Keratinocyte (primary cell): ENCODE measurements around the gene DPPA3. TPM values are rescaled to one million over a fixed set of nuclear protein-coding genes. Genes with fewer than 3 reads are reported as not detected.
"Not testable (repeated sequence)": the region's sequence is repeated elsewhere in the genome, so short reads cannot be mapped to it uniquely, and the experiment has no call there.

Source experiments
- DNase-seq: peaks from one replicate; pipeline ENCODE4 v3.0.0-alpha.2; 2011; ENCODE audit warnings: low read depth, missing footprints, low spot score
- FAIRE-seq: peaks from 2 replicates; lab custom pipeline; 2011; peaks lifted over from hg19 to GRCh38; lab: Jason Lieb, UNC
- H2AFZ ChIP-seq: 2 replicates; pipeline ENCODE4 v1.6.0; 2012; ENCODE audit warnings: low read length, control low read depth, inconsistent platforms; ENCODE audit not compliant: control insufficient read depth
- H3K27ac ChIP-seq: 2 replicates; pipeline ENCODE4 v1.5.1; 2011; ENCODE audit warnings: low read length; ENCODE audit not compliant: control insufficient read depth, insufficient read depth
- H3K27me3 ChIP-seq: 3 replicates; pipeline ENCODE4 v1.6.0; 2011; ENCODE audit warnings: low read length; ENCODE audit not compliant: control insufficient read depth, insufficient read depth; ENCODE audit errors: extremely low read depth
- H3K36me3 ChIP-seq, 2 experiments: 2 replicates in 1 of 2; 3 replicates in 1 of 2; pipeline ENCODE4 v1.5.1; 2011; ENCODE audit warnings: low read length in 2 of 2, mild to moderate bottlenecking in 1 of 2; ENCODE audit not compliant: control insufficient read depth in 2 of 2, insufficient read depth in 2 of 2; ENCODE audit errors: extremely low read depth in 1 of 2
- H3K4me1 ChIP-seq: 3 replicates; pipeline ENCODE4 v1.5.1; 2011; ENCODE audit warnings: low read length; ENCODE audit not compliant: control insufficient read depth, insufficient read depth; ENCODE audit errors: extremely low read depth
- H3K4me2 ChIP-seq: 3 replicates; pipeline ENCODE4 v1.6.0; 2011; ENCODE audit warnings: low read depth, low read length; ENCODE audit not compliant: control insufficient read depth, insufficient read depth; ENCODE audit errors: extremely low read depth
- H3K4me3 ChIP-seq, 3 experiments: fragments of 200-600 bp in 1 of 3; sonication (generic) in 1 of 3; 2 replicates in 2 of 3; 3 replicates in 1 of 3; pipeline ENCODE4 v1.5.1; 2011 to 2016; ENCODE audit warnings: low read length in 3 of 3, mild to moderate bottlenecking in 3 of 3, control low read depth in 2 of 3, inconsistent platforms in 1 of 3, low read depth in 1 of 3, mixed read lengths in 1 of 3, mixed run types in 1 of 3, moderate library complexity in 1 of 3; ENCODE audit not compliant: control insufficient read depth in 2 of 3, insufficient read depth in 2 of 3; ENCODE audit errors: extremely low read depth in 1 of 3
- H3K79me2 ChIP-seq: 2 replicates; pipeline ENCODE4 v1.6.0; 2012; ENCODE audit warnings: low read length; ENCODE audit not compliant: control insufficient read depth, insufficient read depth
- H3K9ac ChIP-seq: 3 replicates; pipeline ENCODE4 v1.6.0; 2011; ENCODE audit warnings: low read length; ENCODE audit not compliant: control insufficient read depth, insufficient read depth; ENCODE audit errors: extremely low read depth
- H3K9me1 ChIP-seq: 3 replicates; pipeline ENCODE4 v1.6.0; 2011; ENCODE audit warnings: low read length; ENCODE audit not compliant: control insufficient read depth, insufficient read depth; ENCODE audit errors: extremely low read depth
- H3K9me3 ChIP-seq: 2 replicates; pipeline ENCODE4 v1.5.1; 2012; ENCODE audit warnings: low read depth, low read length; ENCODE audit not compliant: control insufficient read depth
- H4K20me1 ChIP-seq: 3 replicates; pipeline ENCODE4 v1.6.0; 2011; ENCODE audit warnings: low read length; ENCODE audit not compliant: control insufficient read depth, insufficient read depth; ENCODE audit errors: extremely low read depth
- CTCF ChIP-seq, 3 experiments: IDR thresholded peaks in 1 of 3; conservative IDR thresholded peaks in 1 of 3; optimal IDR thresholded peaks in 1 of 3; 2 replicates in 2 of 3; 3 replicates in 1 of 3; pipeline versions ENCODE3 to v1.5.1; 2011; ENCODE audit warnings: low read length in 3 of 3, mild to moderate bottlenecking in 3 of 3, moderate library complexity in 2 of 3, control low read depth in 1 of 3, inconsistent platforms in 1 of 3; ENCODE audit not compliant: insufficient read depth in 2 of 3; ENCODE audit errors: extremely low read depth in 1 of 3
- EZH2 ChIP-seq: IDR thresholded peaks from one replicate; pipeline ENCODE4 v1.6.1; 2012; ENCODE audit warnings: inconsistent platforms, mild to moderate bottlenecking, low read length, moderate library complexity
- dilution Hi-C: fragments of 300-500 bp; cut with MboI; formaldehyde crosslinking; loops from one replicate; pipeline ENCODE4 v1.7.0; 2020; ENCODE audit warnings: low sequenced_read_pairs; ENCODE audit not compliant: extremely low pct_ligation_motif_present
- polyA plus RNA-seq, 5 experiments: library from polyadenylated mRNA; depleted of rRNA in 3 of 5; stranded (reverse) in 3 of 5; stranded (forward) in 1 of 5; unstranded in 1 of 5; fragments of >200 nt; gene quantifications; 1 replicate in 1 of 5; 2 replicates in 3 of 5; 3 replicates in 1 of 5; pipeline versions ENCODE4 v1.2.1 to v1.2.3, GENCODE V29; 2011 to 2012; ENCODE audit warnings: missing spikeins in 2 of 5, low read depth in 1 of 5, low replicate concordance in 1 of 5

DPPA3 gene
- polyA plus RNA-seq, 1 donor (not counting 4 experiments of a cell fraction or from before 2014, with no cell fraction given): not detected

- H3K4me3 ChIP-seq: no peak overlapping the region
- H3K9ac ChIP-seq: no peak overlapping the region
- no peaks in the 10 kb centered on the region for H3K9me1 ChIP-seq
- dilution Hi-C loops: no loop called here
- no peaks in the 10 kb centered on the region for H3K79me2 ChIP-seq
- H3K4me1 ChIP-seq: no peaks in the 10 kb centered on the region
- DNase-seq (no peak), FAIRE-seq (no peak)
- no peak overlapping the region for H2AFZ ChIP-seq
- no peak for TF ChIP-seq EZH2
- no peak for TF ChIP-seq CTCF (optimal IDR thresholded peaks at IDR 0.05 in 1 of 3, IDR thresholded peaks at IDR 0.05 in 1 of 3, conservative IDR thresholded peaks at IDR 0.05 in 1 of 3; ENCODE audit: extremely low read depth in 1 of 3, insufficient read depth in 2 of 3, low read length in 3 of 3)
- no peaks in the 10 kb centered on the region for H4K20me1 ChIP-seq
- H3K27ac ChIP-seq: no peak overlapping the region
- H3K27me3 ChIP-seq: no peaks in the 10 kb centered on the region
- no peaks in the 10 kb centered on the region for H3K36me3 ChIP-seq
- H3K9me3 ChIP-seq: no peaks in the 10 kb centered on the region
- H3K4me2 ChIP-seq: no peak overlapping the region
Measured at GRCh38 chr12:7729746-7730145, 18.5 kb downstream of the DPPA3 start.

GRCh38 chr12:7730984-7731383 lies 19.8 kb downstream of the DPPA3 start:
- H3K9ac ChIP-seq, H3K4me1 ChIP-seq, H3K9me3 ChIP-seq, dilution Hi-C loops, H3K27ac ChIP-seq, H4K20me1 ChIP-seq, H3K9me1 ChIP-seq, DNase-seq, H3K79me2 ChIP-seq, H2AFZ ChIP-seq, FAIRE-seq, H3K27me3 ChIP-seq, H3K4me2 ChIP-seq, H3K36me3 ChIP-seq, H3K4me3 ChIP-seq: not testable (repeated sequence)

- H3K27me3 ChIP-seq: no peaks in the 10 kb centered on the region
- dilution Hi-C loops: no loop called here
- no peak for DNase-seq
- H3K27ac ChIP-seq: no peak overlapping the region
- H3K9me3 ChIP-seq: no peaks in the 10 kb centered on the region
- H4K20me1 ChIP-seq: no peaks in the 10 kb centered on the region
- no peak overlapping the region for H3K4me3 ChIP-seq
- H3K36me3 ChIP-seq: no peaks in the 10 kb centered on the region
- no peaks in the 10 kb centered on the region for H3K4me1 ChIP-seq
- H3K4me2 ChIP-seq: no peak overlapping the region
- H2AFZ ChIP-seq: no peak overlapping the region
- no peak overlapping the region for H3K9ac ChIP-seq
- no peaks in the 10 kb centered on the region for H3K9me1 ChIP-seq
- TF ChIP-seq CTCF (optimal IDR thresholded peaks at IDR 0.05 in 1 of 3, IDR thresholded peaks at IDR 0.05 in 1 of 3, conservative IDR thresholded peaks at IDR 0.05 in 1 of 3; ENCODE audit: extremely low read depth in 1 of 3, insufficient read depth in 2 of 3, low read length in 3 of 3): no peak
- TF ChIP-seq EZH2: no peak
- FAIRE-seq: no peak
- H3K79me2 ChIP-seq: no peaks in the 10 kb centered on the region
Measured at GRCh38 chr12:7731486-7731885, 20.3 kb downstream of the DPPA3 start.
